Measurements from ENCODE around the gene VAPB.

The VAPB gene

GRCh38 chr20:58461899-58462298, 72.9 kb downstream of the VAPB start:
- DNase-seq (ENCODE audit: low read depth in 2 of 2), result no peak

DNA sequence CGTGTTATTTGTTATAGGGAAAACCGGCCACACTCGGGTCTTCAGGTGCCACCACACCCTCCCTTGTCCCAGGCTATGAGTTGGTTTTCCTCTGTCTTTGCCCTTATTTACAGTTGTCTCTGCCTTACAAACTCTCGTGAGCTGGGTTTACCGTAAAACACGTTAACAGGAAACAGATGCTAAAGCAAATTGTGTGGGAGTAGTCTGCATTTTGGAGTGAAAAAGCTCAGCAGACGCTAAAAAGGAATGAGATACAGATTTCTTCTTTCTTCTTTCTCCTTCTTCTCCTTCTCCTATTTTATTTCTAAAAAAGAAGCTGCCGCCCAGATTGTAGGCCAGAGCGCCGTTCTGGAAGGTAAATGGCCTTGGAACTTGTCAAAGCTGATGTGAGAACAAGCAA, 74.2 kb downstream of the VAPB start:
- DNase-seq (ENCODE audit: low read depth in 2 of 2), result no peak

DNA sequence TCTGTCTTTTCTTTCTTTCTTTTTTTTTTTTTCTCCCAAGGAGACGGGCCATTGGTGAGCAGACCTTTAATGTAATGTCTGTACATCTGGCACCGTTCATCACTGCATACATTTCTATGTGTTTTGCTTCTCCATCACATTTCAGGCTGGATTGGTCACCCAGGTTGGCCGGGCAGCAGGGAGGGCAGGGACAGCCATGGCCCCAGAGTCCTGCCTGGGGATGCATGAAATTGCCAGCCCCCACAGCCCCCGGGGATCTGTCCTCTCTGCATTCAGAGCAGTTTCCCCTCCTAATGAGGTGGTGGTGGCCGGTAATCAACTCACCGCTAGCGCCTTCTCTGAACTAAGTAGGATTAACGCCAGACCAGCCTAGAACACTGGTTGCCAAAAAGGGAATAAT, 75.8 kb downstream of the VAPB start:
- no peak for DNase-seq (ENCODE audit: low read depth in 2 of 2)

GRCh38 chr20:58466095-58466708, 77.2 kb downstream of the VAPB start:
- DNase-seq (ENCODE audit: low read depth in 2 of 2), result no peak

DNA sequence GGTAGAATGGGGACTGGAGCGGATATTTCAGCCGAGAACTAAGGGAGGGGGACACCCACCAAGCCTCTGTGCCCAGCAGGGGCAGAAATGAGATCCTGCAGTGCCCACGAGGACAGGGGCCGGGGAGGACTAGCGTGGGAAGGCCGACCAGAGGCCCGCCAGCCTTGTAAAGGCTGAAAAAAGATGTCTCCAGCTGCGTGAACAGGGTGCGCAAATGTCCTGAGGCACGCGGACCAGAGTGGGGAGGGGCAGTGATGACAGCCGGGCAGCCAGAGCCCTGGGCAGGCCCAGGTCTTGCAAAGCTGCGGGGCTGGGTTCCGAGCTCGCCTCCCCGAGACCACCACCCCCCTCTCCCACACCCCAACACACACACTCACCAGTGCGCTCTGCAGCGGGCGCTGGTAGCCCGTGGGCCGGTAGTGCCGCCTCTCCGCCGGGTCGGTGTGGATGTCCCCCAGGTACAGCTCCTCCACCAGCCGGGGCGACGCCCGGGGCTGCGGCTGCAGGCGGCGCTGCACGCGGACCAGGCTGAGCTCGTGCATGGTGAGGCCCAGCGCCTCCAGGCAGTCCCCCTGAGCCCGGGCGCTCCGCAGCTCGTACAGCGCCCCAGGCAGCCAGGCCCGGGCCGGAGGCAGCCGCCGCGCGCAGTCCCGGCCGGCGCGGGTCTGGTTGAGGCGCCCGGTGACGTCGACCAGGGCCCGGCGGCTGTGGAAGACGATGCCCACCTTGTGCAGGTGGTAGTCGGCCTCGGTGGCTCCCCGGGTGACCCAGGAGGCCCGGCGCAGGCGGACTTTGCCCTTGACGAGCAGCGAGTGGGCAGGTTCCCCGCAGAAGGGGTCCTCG, 77.9 kb downstream of the VAPB start:
- no peak for DNase-seq (ENCODE audit: low read depth in 2 of 2)

DNA sequence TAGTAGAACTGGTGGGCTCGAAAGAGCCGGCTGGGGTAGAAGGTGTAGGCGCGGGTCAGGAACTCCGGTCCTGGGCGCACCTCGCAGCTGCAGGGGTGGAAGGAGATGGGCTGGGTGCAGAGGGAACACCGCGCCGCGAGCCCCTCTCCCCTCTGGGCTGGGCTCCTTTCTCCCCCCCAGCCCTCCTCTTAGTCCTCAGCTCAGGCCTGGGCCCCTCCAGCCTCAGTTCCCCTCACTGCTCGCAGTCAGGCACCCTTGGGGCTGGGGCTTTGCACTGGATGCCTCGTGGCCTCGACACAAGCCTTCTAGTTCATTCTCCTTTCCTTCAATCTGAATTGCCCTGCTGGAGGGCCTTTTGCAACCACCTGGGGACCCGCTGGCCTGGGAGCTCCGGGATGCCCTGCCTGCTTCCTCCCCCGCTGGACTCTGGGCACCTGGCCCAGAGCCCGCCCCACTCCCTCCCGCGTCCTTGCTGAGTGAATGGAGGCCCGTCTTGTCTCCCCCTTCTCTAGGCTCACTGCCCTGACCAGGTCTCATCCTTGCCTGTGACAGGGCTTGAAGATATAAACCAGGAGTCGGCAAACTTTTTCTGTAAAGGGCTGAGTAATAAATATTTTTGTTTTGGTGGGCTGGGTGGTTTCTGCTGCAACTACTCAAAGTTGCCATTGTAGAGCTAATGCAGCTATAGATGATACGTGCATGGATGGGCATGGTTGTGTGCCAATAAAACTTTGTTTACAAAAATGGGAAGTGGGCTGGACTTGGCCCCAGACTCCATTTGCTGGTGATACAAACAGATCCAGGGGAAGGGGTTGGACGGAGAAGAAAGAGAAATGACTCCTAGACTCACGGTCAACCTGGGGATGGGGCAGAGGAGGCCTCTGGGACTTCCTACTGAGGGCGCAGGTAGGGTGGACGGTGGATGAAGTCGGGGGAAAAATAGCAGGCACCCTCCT, 78.8 kb downstream of the VAPB start:
- no peak for DNase-seq (ENCODE audit: low read depth in 2 of 2)

- DNase-seq (ENCODE audit: low read depth in 2 of 2), result no peak
Measured at GRCh38 chr20:58469616-58470015, 80.6 kb downstream of the VAPB start.

DNA sequence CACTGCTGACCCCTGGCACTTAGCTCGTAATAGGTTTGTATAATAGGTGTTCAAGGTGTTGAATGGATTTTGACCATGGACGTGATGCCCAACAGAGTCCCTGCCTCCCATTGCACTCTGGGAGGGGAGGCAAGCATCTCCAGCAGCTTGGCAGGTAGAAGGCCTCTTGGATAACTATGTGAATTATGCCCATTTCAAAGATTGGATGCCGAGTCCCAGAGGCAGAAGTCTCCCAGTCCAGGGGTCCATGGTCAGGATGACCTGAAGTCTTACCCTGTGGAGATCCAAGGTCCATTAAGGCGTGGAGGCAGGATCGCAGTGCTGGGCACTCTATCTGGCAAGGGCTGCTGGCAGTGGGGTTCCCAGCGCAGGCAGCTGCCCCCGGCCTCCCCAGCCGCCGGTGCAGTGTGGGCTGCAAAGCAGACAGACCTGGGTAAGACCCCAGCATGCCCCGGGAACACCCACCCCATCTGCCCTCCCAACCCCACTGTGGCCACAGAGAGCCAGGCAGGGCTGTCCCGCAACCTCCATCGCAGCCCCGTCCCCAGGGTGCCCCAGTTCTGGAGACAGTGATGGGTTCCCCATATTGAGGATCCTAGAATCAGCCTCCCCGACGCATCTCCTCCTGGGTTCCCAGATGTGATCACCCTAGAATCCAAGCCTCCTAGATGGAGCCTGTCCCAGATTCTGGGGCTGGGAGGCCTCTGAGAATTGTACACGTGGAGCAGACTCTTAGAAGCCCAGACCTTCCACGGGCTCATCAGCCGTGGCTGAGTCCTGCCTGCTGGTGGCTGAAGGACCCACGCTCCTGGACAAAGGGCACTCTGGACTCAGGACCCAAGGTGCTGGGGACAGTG, 81.5 kb downstream of the VAPB start:
- DNase-seq (ENCODE audit: low read depth in 2 of 2), result no peak

- no peak for DNase-seq (ENCODE audit: low read depth in 2 of 2)
Measured at GRCh38 chr20:58471193-58472164, 82.5 kb downstream of the VAPB start.

- no peak for DNase-seq (ENCODE audit: low read depth in 2 of 2)
Measured at GRCh38 chr20:58472273-58473018, 83.4 kb downstream of the VAPB start.

- no peak for DNase-seq (ENCODE audit: low read depth in 2 of 2)
Measured at GRCh38 chr20:58473453-58474425, 84.7 kb downstream of the VAPB start.

DNA sequence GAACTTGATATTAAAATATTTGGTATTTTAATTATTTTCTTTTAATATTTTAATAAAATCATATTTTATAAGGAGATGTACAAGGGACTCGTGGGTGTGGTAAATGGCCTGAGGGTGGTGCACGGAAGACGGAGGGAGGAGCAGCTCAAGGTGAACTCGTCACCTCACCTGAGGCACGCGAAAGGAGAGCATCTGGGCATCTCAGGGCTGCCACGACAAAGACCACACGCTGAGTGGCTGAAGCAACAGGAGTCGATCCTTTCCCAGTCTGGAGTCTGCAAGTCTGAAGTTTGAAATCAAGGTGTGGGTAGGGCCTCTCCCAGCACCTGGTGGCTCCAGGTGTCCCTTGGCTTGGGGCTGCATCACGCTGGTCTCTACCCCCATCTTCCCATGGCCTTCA, 86.4 kb downstream of the VAPB start:
- no peak for DNase-seq (ENCODE audit: low read depth in 2 of 2)

DNA sequence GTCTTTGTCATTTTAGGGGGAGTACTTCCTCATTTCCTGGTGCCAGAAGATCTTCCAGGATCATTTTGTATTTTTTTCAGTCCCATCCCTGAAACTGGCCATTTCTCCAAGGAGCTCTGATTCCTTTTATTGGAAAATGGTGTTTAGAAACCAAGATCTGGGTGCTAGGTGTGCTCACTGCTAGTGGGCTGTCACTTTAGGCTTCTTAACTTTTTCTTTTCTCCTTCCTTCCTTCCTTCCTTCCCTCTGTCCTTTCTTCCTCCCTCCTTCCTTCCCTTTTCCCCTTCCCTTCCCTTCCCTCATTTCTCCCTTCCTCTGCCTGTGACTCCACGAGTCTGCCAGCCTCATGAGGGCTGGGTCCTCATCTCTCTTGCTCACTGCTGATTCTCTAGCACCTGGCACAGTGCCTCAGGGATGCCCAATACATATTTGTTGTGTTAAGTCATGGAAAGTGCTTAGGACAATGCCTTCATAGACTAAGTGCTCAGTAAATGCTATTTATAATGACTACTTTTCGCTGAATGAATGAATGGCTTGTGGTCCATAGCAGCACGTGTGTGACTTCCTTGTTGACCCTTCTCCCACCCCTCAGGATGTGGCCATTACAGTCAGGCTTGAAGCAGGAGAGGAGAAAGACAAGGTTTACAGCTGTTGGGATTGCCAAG, 89.2 kb downstream of the VAPB start:
- DNase-seq (ENCODE audit: low read depth in 2 of 2), result no peak

- DNase-seq (ENCODE audit: low read depth in 2 of 2), result no peak
Measured at GRCh38 chr20:58479726-58480440, 90.9 kb downstream of the VAPB start.

DNA sequence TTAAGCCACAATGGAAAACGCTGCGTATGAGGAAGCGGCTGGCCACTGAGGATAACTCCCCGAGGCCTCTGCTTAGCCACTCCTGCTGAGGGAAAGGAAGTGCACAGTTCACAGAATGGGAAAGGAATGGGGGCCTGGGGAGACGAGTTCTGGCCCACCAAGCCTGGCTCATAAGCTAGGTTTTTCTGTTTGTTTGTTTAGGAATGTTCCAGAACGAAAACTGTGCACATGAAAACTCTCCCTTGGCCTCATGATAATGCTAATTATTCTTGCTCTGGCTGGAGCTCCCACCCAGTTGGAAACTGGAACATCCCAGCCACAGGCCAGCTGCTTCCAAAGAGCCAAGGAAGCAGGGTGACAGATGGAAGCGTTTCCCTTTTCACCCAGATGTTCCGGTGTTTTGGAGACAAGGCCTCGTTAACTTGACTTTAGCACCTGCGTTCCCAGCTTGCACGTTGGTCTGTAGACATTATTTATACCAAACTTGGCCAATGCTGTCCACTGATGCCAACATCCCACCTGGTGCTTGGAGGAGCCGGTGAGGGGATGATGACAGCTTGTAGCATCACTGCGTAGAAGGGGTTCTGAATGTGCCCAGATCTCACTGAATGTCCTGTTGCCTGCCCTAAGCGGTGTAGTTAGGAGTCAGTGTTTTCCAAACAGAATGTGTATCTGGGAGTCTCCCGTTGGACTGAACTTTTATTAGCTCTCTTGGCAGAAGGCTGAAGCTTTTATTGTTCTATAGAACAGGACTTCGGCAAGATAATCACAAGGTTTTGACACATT, 91.7 kb downstream of the VAPB start:
- no peak for DNase-seq (ENCODE audit: low read depth in 2 of 2)

- DNase-seq (ENCODE audit: low read depth in 2 of 2), result peak; percentile 35 to 47
Measured at GRCh38 chr20:58481481-58482021, 92.5 kb downstream of the VAPB start.
